Measurements from ENCODE around the gene PNKP.

PNKP gene

DNA sequence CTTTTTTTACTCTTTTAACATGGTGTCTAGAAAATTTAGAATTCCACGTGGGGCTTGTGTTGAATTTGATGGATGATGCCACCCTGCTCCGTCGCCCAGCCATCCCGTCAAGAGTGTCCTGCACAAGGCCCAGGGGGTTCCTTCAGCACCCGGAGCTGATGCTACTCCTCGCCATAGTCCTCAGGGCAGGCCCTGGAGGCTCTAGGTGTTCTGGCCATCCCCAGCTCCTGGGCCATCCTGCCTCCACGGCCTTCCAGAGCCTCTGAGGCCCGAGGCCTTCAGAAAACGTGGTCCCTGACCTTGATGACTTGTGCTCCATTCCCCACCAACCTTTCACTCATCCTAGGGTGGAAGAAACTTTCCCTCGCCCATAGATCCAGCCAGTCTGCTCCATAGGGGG lies 6.5 kb upstream of the PNKP start:
- H2AFZ ChIP-seq (ENCODE audit: low read depth, low read length): no peak overlapping the region
- DNase-seq: no peak
- peaks cover 34% of the 10 kb centered on the region for H3K79me1 ChIP-seq (replicated peaks; ENCODE audit: low read length, poor library complexity, severe bottlenecking)
- no peak overlapping the region for H2BK15ac ChIP-seq (ENCODE audit: low read depth, poor library complexity, severe bottlenecking)
- no peaks in the 10 kb centered on the region for H3K9me3 ChIP-seq (ENCODE audit: control insufficient read depth, low read length)
- H3K4me3 ChIP-seq (ENCODE audit: insufficient read depth in 1 of 2, low read depth in 1 of 2, low read length in 2 of 2): no peak overlapping the region
- H3K18ac ChIP-seq (ENCODE audit: low read depth in 1 of 2, low read length in 2 of 2): no peak overlapping the region
- WGBS: 92% methylated on average over 10 of the region's 10 CpGs
- H3K27me3 ChIP-seq (ENCODE audit: control insufficient read depth in 1 of 2, insufficient read depth in 1 of 2, low read length in 2 of 2): no peaks in the 10 kb centered on the region
- peaks cover 40% of the 10 kb centered on the region for H3K4me1 ChIP-seq (ENCODE audit: control insufficient read depth, insufficient read depth, low read depth, low read length)
- no peak overlapping the region for H3K14ac ChIP-seq (ENCODE audit: low read length in 2 of 2)
- H3K27ac ChIP-seq (ENCODE audit: low read length, poor library complexity, severe bottlenecking): no peak overlapping the region
- H2AK5ac ChIP-seq (ENCODE audit: low read length, severe bottlenecking): peak overlapping the region; percentile 65
- H3K4me2 ChIP-seq (ENCODE audit: low read length, poor library complexity, severe bottlenecking): no peak overlapping the region
- H3K23ac ChIP-seq (ENCODE audit: low read length in 2 of 2): no peak overlapping the region
- no peak overlapping the region for H2BK5ac ChIP-seq (ENCODE audit: low read depth, low read length, poor library complexity, severe bottlenecking)
- H3K9ac ChIP-seq (ENCODE audit: low read length): peak overlapping the region; percentile 48
- H3K4ac ChIP-seq (ENCODE audit: low read depth in 1 of 2, low read length in 2 of 2): no peak overlapping the region
- H2BK12ac ChIP-seq (ENCODE audit: low read length in 2 of 2): no peak overlapping the region
- no peak overlapping the region for H4K91ac ChIP-seq (ENCODE audit: low read length)
- no peak overlapping the region for H2BK120ac ChIP-seq (ENCODE audit: low read depth, low read length)
- no peak overlapping the region for H4K8ac ChIP-seq (ENCODE audit: low read length)
- peaks cover 33 to 50% of the 10 kb centered on the region in 2 experiments for H3K36me3 ChIP-seq (ENCODE audit: control insufficient read depth in 1 of 2, insufficient read depth in 2 of 2, low read depth in 1 of 2, low read length in 2 of 2)

DNA sequence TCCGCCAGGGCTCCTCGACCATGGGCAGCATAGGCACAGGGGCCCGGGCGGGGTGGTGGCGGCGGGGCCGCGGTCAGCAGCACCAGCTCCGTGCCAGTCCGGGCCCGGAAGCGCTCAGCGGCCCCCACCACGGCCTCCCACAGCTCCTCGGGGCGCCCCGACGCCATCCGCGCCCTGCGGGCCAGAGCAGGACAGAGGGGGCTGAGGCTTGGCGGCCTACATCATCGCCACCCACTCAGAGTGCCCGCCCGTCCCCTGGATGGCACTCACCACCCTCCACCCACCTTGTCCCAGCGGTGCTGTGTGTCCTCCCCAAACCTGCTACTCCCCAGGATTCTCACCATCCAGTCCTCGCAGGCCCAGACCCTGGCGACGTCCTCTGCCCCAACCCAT lies 5.7 kb upstream of the PNKP start:
- Histone ChIP-seq H3K9ac (ENCODE audit: low read length) (no peak overlapping the region), H4K8ac (ENCODE audit: low read length) (no peak overlapping the region), H3K9me3 (ENCODE audit: control insufficient read depth, low read length) (no peaks in the 10 kb centered on the region), H3K27ac (ENCODE audit: low read length, poor library complexity, severe bottlenecking) (no peak overlapping the region), H2BK5ac (ENCODE audit: low read depth, low read length, poor library complexity, severe bottlenecking) (no peak overlapping the region), H3K23ac (ENCODE audit: low read length in 2 of 2) (no peak overlapping the region), H2AK5ac (ENCODE audit: low read length, severe bottlenecking) (no peak overlapping the region), H2AFZ (ENCODE audit: low read depth, low read length) (no peak overlapping the region), H2BK12ac (ENCODE audit: low read length in 2 of 2) (no peak overlapping the region), H3K4me1 (ENCODE audit: control insufficient read depth, insufficient read depth, low read depth, low read length) (peaks cover 39% of the 10 kb centered on the region), H4K91ac (ENCODE audit: low read length) (peak overlapping the region; percentile 1), H3K4me2 (ENCODE audit: low read length, poor library complexity, severe bottlenecking) (no peak overlapping the region), H3K18ac (ENCODE audit: low read depth in 1 of 2, low read length in 2 of 2) (no peak overlapping the region), H2BK120ac (ENCODE audit: low read depth, low read length) (no peak overlapping the region), H3K14ac (ENCODE audit: low read length in 2 of 2) (no peak overlapping the region), H3K4me3 (ENCODE audit: insufficient read depth in 1 of 2, low read depth in 1 of 2, low read length in 2 of 2) (no peak overlapping the region), H2BK15ac (ENCODE audit: low read depth, poor library complexity, severe bottlenecking) (peak overlapping the region; percentile 20), H3K27me3 (ENCODE audit: control insufficient read depth in 1 of 2, insufficient read depth in 1 of 2, low read length in 2 of 2) (no peaks in the 10 kb centered on the region), H3K4ac (ENCODE audit: low read depth in 1 of 2, low read length in 2 of 2) (no peak overlapping the region), H3K36me3 (ENCODE audit: control insufficient read depth in 1 of 2, insufficient read depth in 2 of 2, low read depth in 1 of 2, low read length in 2 of 2) (peaks cover 31 to 50% of the 10 kb centered on the region in 2 experiments), H3K79me1 (replicated peaks; ENCODE audit: low read length, poor library complexity, severe bottlenecking) (peaks cover 29% of the 10 kb centered on the region)
- WGBS: 97% methylated on average over 25 of the region's 29 CpGs
- no peak for DNase-seq

DNA sequence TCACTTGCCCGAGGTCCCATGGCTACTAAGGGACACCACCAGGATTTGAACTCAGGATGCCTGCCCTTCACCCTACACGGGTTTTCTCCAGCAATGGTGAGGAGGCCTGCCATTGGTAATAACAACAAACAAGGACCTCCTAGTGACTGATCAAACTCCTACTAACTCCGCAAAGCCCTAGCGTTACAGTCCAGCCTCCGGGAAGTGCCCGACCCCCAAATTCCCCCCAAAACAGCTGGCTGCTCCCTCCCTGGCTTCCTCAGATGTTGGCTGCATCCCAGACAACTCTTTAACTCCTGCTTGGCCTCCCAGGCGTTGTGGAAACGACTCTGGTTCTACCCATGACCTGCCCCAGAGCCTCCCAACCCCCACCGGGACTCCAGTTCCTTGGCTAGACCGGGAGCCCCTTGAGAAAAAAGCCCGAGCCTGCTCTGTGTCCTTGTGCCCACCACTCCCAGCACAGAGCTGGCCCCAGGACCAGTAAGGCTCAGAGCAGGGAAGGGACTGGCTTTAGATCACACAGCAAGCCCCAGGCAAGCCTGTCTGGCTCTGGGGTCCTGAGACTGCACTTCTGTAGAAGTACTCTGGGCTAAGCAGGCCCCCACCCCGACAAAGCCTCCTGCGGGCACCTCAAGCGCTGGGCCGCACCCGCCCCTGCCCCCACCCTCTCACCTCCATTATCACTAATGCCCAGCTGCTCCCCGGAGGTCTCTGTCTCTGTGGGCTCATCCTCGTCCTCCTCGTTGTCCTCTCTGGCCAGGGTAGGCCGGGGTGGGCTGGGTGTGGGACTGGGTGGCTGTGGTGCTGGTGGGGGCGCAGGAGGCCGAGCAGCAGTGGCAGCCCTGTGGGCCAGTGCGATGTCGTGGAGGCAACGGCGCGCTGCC lies 5.1 kb upstream of the PNKP start:
- H3K9ac ChIP-seq (ENCODE audit: low read length): peak overlapping the region; percentile 35
- H3K27ac ChIP-seq (ENCODE audit: low read length, poor library complexity, severe bottlenecking): no peak overlapping the region
- peaks cover 29% of the 10 kb centered on the region for H3K79me1 ChIP-seq (replicated peaks; ENCODE audit: low read length, poor library complexity, severe bottlenecking)
- WGBS: 95% methylated on average over 25 of the region's 27 CpGs
- no peak for DNase-seq
- H3K14ac ChIP-seq (ENCODE audit: low read length in 2 of 2): no peak overlapping the region
- H4K8ac ChIP-seq (ENCODE audit: low read length): no peak overlapping the region
- H2BK12ac ChIP-seq (ENCODE audit: low read length in 2 of 2): no peak overlapping the region
- H2AFZ ChIP-seq (ENCODE audit: low read depth, low read length): no peak overlapping the region
- H2BK15ac ChIP-seq (ENCODE audit: low read depth, poor library complexity, severe bottlenecking): peak overlapping the region; percentile 20
- no peak overlapping the region for H4K91ac ChIP-seq (ENCODE audit: low read length)
- peaks cover 31 to 50% of the 10 kb centered on the region in 2 experiments for H3K36me3 ChIP-seq (ENCODE audit: control insufficient read depth in 1 of 2, insufficient read depth in 2 of 2, low read depth in 1 of 2, low read length in 2 of 2)
- H3K4me1 ChIP-seq (ENCODE audit: control insufficient read depth, insufficient read depth, low read depth, low read length): peaks cover 39% of the 10 kb centered on the region
- H3K18ac ChIP-seq (ENCODE audit: low read depth in 1 of 2, low read length in 2 of 2): no peak overlapping the region
- peak overlapping the region in 1 of 2 experiments; percentile 15 for H3K4me3 ChIP-seq (ENCODE audit: insufficient read depth in 1 of 2, low read depth in 1 of 2, low read length in 2 of 2)
- no peak overlapping the region for H2AK5ac ChIP-seq (ENCODE audit: low read length, severe bottlenecking)
- no peaks in the 10 kb centered on the region for H3K27me3 ChIP-seq (ENCODE audit: control insufficient read depth in 1 of 2, insufficient read depth in 1 of 2, low read length in 2 of 2)
- no peak overlapping the region for H2BK120ac ChIP-seq (ENCODE audit: low read depth, low read length)
- no peak overlapping the region for H2BK5ac ChIP-seq (ENCODE audit: low read depth, low read length, poor library complexity, severe bottlenecking)
- no peak overlapping the region for H3K4me2 ChIP-seq (ENCODE audit: low read length, poor library complexity, severe bottlenecking)
- no peaks in the 10 kb centered on the region for H3K9me3 ChIP-seq (ENCODE audit: control insufficient read depth, low read length)
- H3K4ac ChIP-seq (ENCODE audit: low read depth in 1 of 2, low read length in 2 of 2): peak overlapping the region in 1 of 2 experiments; percentile 30
- no peak overlapping the region for H3K23ac ChIP-seq (ENCODE audit: low read length in 2 of 2)

DNA sequence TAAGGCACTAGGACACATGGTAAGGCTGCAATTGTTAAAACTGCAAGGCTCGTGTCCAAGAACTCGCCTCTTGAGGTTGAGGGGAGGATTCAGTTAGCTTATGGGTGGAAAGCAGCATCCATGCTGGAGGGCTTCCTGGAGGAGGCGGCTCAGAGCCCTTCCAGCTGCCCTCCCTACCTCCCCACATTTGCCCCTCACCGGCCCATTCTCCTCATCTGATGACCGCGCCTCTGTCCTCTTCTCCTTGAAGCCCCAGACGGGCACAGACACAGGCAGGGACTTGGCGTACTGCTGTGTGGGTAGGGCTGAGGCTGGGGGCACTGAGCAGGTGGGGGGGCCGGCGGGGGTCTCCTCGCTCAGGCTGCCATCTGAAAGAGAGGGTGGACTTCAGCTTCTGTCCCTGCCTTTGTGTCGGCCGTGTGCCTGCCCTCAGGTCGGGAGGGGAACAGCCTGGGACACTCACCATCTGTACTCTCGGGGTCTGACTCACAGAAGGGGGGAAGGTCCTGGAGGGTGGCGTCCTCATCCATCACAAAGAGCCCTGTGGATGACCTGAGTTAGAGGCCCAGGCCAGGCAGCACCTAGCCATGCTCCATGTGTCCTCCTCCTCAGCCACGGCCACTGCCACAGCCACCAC lies 4.1 kb upstream of the PNKP start:
- DNase-seq: no peak
- Histone ChIP-seq H3K4ac (ENCODE audit: low read depth in 1 of 2, low read length in 2 of 2) (peak overlapping the region in 1 of 2 experiments; percentile 30), H3K4me2 (ENCODE audit: low read length, poor library complexity, severe bottlenecking) (no peak overlapping the region), H3K9ac (ENCODE audit: low read length) (peak overlapping the region; percentile 35), H3K9me3 (ENCODE audit: control insufficient read depth, low read length) (no peaks in the 10 kb centered on the region), H2AK5ac (ENCODE audit: low read length, severe bottlenecking) (no peak overlapping the region), H3K23ac (ENCODE audit: low read length in 2 of 2) (no peak overlapping the region), H2BK12ac (ENCODE audit: low read length in 2 of 2) (peak overlapping the region in 1 of 2 experiments; percentile 29), H3K27me3 (ENCODE audit: control insufficient read depth in 1 of 2, insufficient read depth in 1 of 2, low read length in 2 of 2) (no peaks in the 10 kb centered on the region), H3K27ac (ENCODE audit: low read length, poor library complexity, severe bottlenecking) (no peak overlapping the region), H3K36me3 (ENCODE audit: control insufficient read depth in 1 of 2, insufficient read depth in 2 of 2, low read depth in 1 of 2, low read length in 2 of 2) (peaks cover 31 to 50% of the 10 kb centered on the region in 2 experiments), H3K14ac (ENCODE audit: low read length in 2 of 2) (no peak overlapping the region), H2BK120ac (ENCODE audit: low read depth, low read length) (no peak overlapping the region), H2BK15ac (ENCODE audit: low read depth, poor library complexity, severe bottlenecking) (no peak overlapping the region), H2BK5ac (ENCODE audit: low read depth, low read length, poor library complexity, severe bottlenecking) (no peak overlapping the region), H2AFZ (ENCODE audit: low read depth, low read length) (no peak overlapping the region), H3K18ac (ENCODE audit: low read depth in 1 of 2, low read length in 2 of 2) (no peak overlapping the region), H3K79me1 (replicated peaks; ENCODE audit: low read length, poor library complexity, severe bottlenecking) (peaks cover 29% of the 10 kb centered on the region), H3K4me1 (ENCODE audit: control insufficient read depth, insufficient read depth, low read depth, low read length) (peaks cover 39% of the 10 kb centered on the region), H4K8ac (ENCODE audit: low read length) (no peak overlapping the region), H4K91ac (ENCODE audit: low read length) (no peak overlapping the region), H3K4me3 (ENCODE audit: insufficient read depth in 1 of 2, low read depth in 1 of 2, low read length in 2 of 2) (no peak overlapping the region)
- WGBS: 81% methylated on average over 15 of the region's 17 CpGs

All from mesenchymal stem cell (in vitro differentiated cells and primary cell).